Anterior cingulate cortex (tissue), 58 donors: ENCODE measurements around the gene NDUFA6.

ENCODE experiments used
- DNase-seq, 58 donors: peaks; one replicate each; lab custom pipeline; 2025; lab: John Stamatoyannopoulos, UW

Gene NDUFA6

GRCh38 chr22:42039271-42039670 is 51.3 kb downstream of the NDUFA6 start:
- no peak for DNase-seq
